Adrenal gland (tissue), 19 donors: Measurements from ENCODE around the gene NPHP3. TPM values are rescaled to one million over a fixed set of nuclear protein-coding genes. Genes with fewer than 3 reads are reported as not detected.

Experiments
- DNase-seq, 7 donors: peaks; one replicate each; pipeline ENCODE4 v3.0.0-alpha.2; 2019 to 2020
- H3K27ac ChIP-seq, 5 donors: fragments of 200-600 bp; sonication (generic) in 4 of 5; 1 replicate in 3 of 5; 2 replicates in 2 of 5; pipeline versions ENCODE4 v1.5.1 to v1.8.0; 2016 to 2020; ENCODE audit warnings: mild to moderate bottlenecking in 1 of 5
- H3K27me3 ChIP-seq: fragments of 200-600 bp; 2 replicates; pipeline ENCODE4 v1.8.0; 2021
- H3K36me3 ChIP-seq, 2 donors: fragments of 200-600 bp; replicated peaks in 1 of 2; 1 replicate in 1 of 2; 2 replicates in 1 of 2; pipeline versions ENCODE4 v1.5.1 to v1.8.0; 2018 to 2022
- H3K4me1 ChIP-seq, 2 donors: fragments of 200-600 bp; replicated peaks in 1 of 2; 1 replicate in 1 of 2; 2 replicates in 1 of 2; pipeline versions ENCODE4 v1.5.1 to v1.8.0; 2018 to 2021
- H3K4me3 ChIP-seq, 4 donors: fragments of 200-600 bp; sonication (generic) in 3 of 4; one replicate each; pipeline ENCODE4 v1.5.1; 2016 to 2018
- H3K9me3 ChIP-seq, 3 donors: fragments of 200-600 bp; sonication (generic) in 1 of 3; replicated peaks in 1 of 3; 1 replicate in 2 of 3; 2 replicates in 1 of 3; pipeline versions ENCODE4 v1.5.1 to v1.8.0; 2016 to 2021
- POLR2A ChIP-seq, 2 donors: fragments of 450-650 bp; IDR thresholded peaks; one replicate each; pipeline ENCODE4 v1.6.1; 2017; ENCODE audit warnings: antibody characterized with exemption in 2 of 2, mild to moderate bottlenecking in 2 of 2, moderate library complexity in 1 of 2
- WGBS, 4 donors: extraction: QIAGEN DNeasy Blood & Tissue Kit in 2 of 4; methylation state at CpG; one replicate each; pipeline versions ENCODE4 v1.1.5 to v1.1.7; 2013 to 2017; 5-methylcytosine and 5-hydroxymethylcytosine counted together
- intact Hi-C, 2 donors: fragments of 100-400 bp; cut with DNase I; formaldehyde crosslinking; loops; one replicate each; pipeline versions ENCODE4 v1.14.1 to v1.15.0; 2022 to 2023
- long read RNA-seq, 10 donors: library from polyadenylated mRNA in 3 of 10; unstranded in 2 of 10; stranded (forward) in 1 of 10; transcript quantifications; one replicate each; pipeline ENCODE4 v2.0.0 and lab custom pipeline, GENCODE V29; 2021 to 2026
- polyA plus RNA-seq, 3 donors: library from polyadenylated mRNA; stranded (reverse); fragments of 200-250 nt in 2 of 3; fragments of 350-450 nt in 1 of 3; fragmentation: Illumina TruSeq in 1 of 3; extraction: RNeasy Lipid Tissue Mini Kit (QIAGEN cat#74804) in 1 of 3; gene quantifications; one replicate each; pipeline ENCODE4 v1.2.3, GENCODE V29; 2013 to 2014
- total RNA-seq, 9 donors: library from RNA; depleted of rRNA in 4 of 9; stranded (reverse); fragments of >200 nt in 4 of 9; fragments of 120-200 nt in 1 of 9; fragmentation: NEBNext Ultra II Directional in 1 of 9; extraction: Animal tissue kit (Norgen Biotek cat#: 25700) in 1 of 9; gene quantifications; one replicate each; pipeline versions ENCODE4 v1.1.0 to v1.2.4, GENCODE V29; 2013 to 2023
- TF ChIP-seq, protein P1 (sequence below), 6 experiments: fragments of 450-650 bp in 4 of 6; fragments of 200-600 bp in 2 of 6; sonication (generic) in 1 of 6; IDR thresholded peaks; 1 replicate in 5 of 6; 2 replicates in 1 of 6; pipeline versions ENCODE4 v1.5.1 to v1.8.0; 2016 to 2021; ENCODE audit warnings: antibody characterized with exemption in 6 of 6, mild to moderate bottlenecking in 2 of 6, moderate library complexity in 1 of 6
- donor health status: healthy with polysubstance abuse.
- donor health status: Bipolar disorder and iron deficiency.
- donor health status: DM: yes; HTN: yes; CAD: no.
- donor health status: DM: no; HTN: no; CAD: no.
- donor health status: DM: no; HTN: no; CAD: no.
- donor health status: DM: yes; HTN: yes; CAD: no.

NPHP3 gene, protein sequence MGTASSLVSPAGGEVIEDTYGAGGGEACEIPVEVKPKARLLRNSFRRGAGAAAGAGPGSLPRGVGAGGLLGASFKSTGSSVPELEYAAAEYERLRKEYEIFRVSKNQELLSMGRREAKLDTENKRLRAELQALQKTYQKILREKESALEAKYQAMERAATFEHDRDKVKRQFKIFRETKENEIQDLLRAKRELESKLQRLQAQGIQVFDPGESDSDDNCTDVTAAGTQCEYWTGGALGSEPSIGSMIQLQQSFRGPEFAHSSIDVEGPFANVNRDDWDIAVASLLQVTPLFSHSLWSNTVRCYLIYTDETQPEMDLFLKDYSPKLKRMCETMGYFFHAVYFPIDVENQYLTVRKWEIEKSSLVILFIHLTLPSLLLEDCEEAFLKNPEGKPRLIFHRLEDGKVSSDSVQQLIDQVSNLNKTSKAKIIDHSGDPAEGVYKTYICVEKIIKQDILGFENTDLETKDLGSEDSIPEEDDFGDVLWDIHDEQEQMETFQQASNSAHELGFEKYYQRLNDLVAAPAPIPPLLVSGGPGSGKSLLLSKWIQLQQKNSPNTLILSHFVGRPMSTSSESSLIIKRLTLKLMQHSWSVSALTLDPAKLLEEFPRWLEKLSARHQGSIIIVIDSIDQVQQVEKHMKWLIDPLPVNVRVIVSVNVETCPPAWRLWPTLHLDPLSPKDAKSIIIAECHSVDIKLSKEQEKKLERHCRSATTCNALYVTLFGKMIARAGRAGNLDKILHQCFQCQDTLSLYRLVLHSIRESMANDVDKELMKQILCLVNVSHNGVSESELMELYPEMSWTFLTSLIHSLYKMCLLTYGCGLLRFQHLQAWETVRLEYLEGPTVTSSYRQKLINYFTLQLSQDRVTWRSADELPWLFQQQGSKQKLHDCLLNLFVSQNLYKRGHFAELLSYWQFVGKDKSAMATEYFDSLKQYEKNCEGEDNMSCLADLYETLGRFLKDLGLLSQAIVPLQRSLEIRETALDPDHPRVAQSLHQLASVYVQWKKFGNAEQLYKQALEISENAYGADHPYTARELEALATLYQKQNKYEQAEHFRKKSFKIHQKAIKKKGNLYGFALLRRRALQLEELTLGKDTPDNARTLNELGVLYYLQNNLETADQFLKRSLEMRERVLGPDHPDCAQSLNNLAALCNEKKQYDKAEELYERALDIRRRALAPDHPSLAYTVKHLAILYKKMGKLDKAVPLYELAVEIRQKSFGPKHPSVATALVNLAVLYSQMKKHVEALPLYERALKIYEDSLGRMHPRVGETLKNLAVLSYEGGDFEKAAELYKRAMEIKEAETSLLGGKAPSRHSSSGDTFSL (N-terminal part only)
- total RNA-seq (10 to 100 TPM; 10.3 to 78.0 (median 27.7) TPM), polyA plus RNA-seq (10 to 100 TPM; 14.5 to 42.2 (median 38.1) TPM)
- long read RNA-seq, donor 1, result 0 reads
- long read RNA-seq, donor 2, partial matches to known transcripts, result 5 of 6 reads
- long read RNA-seq, donor 2, other reads (novel, unspliced or antisense), result 0 of 6 reads
- long read RNA-seq, donor 3, result 0 reads
- long read RNA-seq, donor 4, partial matches to known transcripts, result 0 of 1 reads
- long read RNA-seq, donor 4, other reads (novel, unspliced or antisense), result 1 of 1 reads
- long read RNA-seq, donor 5, full-length matches to known transcripts, result 5 of 9 reads
- long read RNA-seq, donor 5, partial matches to known transcripts, result 4 of 9 reads
- long read RNA-seq, donor 5, other reads (novel, unspliced or antisense), result 0 of 9 reads
- long read RNA-seq, donor 6, partial matches to known transcripts, result 1 of 2 reads
- long read RNA-seq, donor 6, other reads (novel, unspliced or antisense), result 1 of 2 reads
- long read RNA-seq, donor 7, result 0 reads
- long read RNA-seq, donor 8, partial matches to known transcripts, result 0 of 2 reads
- long read RNA-seq, donor 8, other reads (novel, unspliced or antisense), result 0 of 2 reads
- long read RNA-seq, donor 9, result 0 reads
- long read RNA-seq, donor 10, result 0 reads

DNA sequence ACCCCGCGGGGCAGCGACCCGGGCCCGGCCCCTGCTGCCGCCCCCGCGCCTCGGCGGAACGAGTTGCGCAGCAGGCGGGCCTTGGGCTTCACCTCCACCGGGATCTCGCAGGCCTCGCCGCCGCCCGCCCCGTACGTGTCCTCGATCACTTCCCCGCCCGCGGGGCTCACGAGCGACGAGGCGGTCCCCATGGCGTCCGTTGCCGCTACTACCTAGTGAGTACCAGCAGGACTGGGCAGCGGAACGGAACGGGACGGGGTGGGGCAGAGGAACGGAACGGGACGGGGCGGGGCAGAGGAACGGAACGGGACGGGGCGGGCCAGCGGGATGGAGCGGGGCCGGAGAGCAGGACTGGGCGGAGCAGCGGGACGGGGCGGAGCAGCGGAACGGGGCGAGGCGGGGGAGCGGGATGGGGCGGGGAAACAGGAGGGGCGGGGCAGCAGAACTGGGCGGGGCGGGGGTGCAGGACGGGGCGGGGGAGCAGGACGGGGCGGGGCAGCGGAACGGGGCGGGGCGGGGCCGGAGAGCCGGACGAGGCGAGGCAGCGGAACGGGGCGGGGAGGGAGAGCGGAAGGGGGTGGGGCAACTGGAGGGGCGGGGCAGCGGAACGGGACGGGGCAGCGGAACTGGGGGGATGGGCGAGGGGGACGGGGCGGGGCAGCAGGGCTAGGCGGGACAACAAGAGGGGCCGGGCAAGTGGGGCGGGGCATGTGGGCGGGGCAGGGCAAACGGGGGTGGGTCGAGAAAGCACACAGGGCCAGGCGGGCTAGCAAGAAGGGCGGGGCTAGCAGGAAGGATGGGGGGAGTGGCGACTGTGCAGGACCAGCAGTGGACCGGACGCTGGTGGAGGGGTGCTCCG, at the start of gene NPHP3:
Gene NPHP3, minus strand, starts transcription at position 245 of the 859 bp plus-strand sequence. Its CDS starts 54 bp downstream, at position 191.
- no peaks in the 10 kb centered on the region for H3K9me3 ChIP-seq
- 0 to 2% (median 2%) methylated on average over 23 to 96 of the region's 96 CpGs for WGBS, 4 donors
- TF ChIP-seq, protein P1, sequence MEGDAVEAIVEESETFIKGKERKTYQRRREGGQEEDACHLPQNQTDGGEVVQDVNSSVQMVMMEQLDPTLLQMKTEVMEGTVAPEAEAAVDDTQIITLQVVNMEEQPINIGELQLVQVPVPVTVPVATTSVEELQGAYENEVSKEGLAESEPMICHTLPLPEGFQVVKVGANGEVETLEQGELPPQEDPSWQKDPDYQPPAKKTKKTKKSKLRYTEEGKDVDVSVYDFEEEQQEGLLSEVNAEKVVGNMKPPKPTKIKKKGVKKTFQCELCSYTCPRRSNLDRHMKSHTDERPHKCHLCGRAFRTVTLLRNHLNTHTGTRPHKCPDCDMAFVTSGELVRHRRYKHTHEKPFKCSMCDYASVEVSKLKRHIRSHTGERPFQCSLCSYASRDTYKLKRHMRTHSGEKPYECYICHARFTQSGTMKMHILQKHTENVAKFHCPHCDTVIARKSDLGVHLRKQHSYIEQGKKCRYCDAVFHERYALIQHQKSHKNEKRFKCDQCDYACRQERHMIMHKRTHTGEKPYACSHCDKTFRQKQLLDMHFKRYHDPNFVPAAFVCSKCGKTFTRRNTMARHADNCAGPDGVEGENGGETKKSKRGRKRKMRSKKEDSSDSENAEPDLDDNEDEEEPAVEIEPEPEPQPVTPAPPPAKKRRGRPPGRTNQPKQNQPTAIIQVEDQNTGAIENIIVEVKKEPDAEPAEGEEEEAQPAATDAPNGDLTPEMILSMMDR (IDR thresholded peaks at IDR 0.05), result peak in 1 of 6 experiments; percentile 1
- peak; percentile 57 to 89 for TF ChIP-seq POLR2A (IDR thresholded peaks at IDR 0.05)
- peak within 1 kb of the TSS; percentile 10 to 96 (median 66) for H3K4me3 ChIP-seq
- peaks cover 10 to 42% of the 10 kb centered on the region in 2 donors for H3K4me1 ChIP-seq
- H3K27ac ChIP-seq, result peak within 1 kb of the TSS; percentile 66 to 100 (median 98)
- H3K36me3 ChIP-seq, result peaks cover 0 to 16% of the 10 kb centered on the region in 2 donors
- DNase-seq, result peak; percentile 98 to 100 (median 99)
- no peaks in the 10 kb centered on the region for H3K27me3 ChIP-seq
- intact Hi-C loops, result no loop called here

DNA sequence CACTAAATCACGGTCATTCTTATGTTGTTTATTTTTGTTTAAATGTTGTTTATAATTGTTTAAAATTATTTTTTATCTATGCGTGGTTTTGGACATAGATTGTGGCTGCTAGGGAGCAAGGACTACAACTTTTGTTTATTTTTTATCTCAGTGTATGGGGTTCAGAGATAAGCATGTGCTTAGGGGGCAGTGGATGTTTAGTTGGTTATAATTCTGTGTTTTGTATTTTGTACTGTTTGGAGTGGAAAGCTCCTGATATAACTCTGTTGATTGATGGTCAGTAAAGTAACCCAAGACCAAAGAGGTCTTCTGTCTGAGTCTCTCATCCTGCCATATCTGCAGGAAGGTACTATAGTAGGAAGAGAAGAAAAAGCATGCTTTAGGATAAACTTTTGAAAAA, 36.5 kb upstream of the NPHP3 start:
- H3K27ac ChIP-seq, result no peak overlapping the region
- peaks cover 5% of the 10 kb centered on the region for H3K27me3 ChIP-seq
- H3K9me3 ChIP-seq, result no peaks in the 10 kb centered on the region
- DNase-seq, result no peak
- no peak overlapping the region for H3K4me3 ChIP-seq
- TF ChIP-seq, protein P1 (IDR thresholded peaks at IDR 0.05), result no peak
- TF ChIP-seq POLR2A (IDR thresholded peaks at IDR 0.05), result no peak
- H3K36me3 ChIP-seq, result no peaks in the 10 kb centered on the region
- 60 to 83% (median 63%) methylated on average over 2 of the region's 2 CpGs for WGBS, 4 donors
- no peaks in the 10 kb centered on the region for H3K4me1 ChIP-seq
- intact Hi-C loops, result no loop called here

DNA sequence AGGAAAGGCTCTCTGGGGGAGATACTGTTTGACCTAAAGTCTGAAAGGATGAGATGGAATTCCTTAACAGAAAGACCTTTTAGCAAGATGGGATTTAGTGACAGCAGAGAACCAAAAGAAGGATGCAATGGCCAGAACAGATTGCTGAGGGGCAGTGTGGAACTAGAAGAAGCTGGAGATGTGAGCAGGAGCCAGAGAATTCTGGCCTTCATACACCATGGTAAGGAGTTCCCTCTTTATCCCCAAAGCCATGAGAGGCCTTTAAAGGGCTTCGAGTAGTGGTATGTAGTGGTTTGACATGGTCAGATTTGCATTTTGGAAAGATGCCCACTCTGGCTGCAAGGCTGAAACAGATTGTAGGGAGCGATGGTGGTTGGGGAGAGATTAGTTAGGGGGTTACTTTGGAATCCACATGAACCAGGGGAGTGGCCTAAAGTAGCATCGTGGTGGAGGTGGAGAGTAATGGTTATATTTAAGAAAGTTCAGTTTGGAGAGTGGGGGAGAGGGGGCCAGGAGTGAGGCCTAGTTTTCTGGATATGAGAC, 34.0 kb upstream of the NPHP3 start:
- no peak for TF ChIP-seq POLR2A (IDR thresholded peaks at IDR 0.05)
- TF ChIP-seq, protein P1 (IDR thresholded peaks at IDR 0.05), result no peak
- Histone ChIP-seq H3K4me3 (no peak overlapping the region), H3K27me3 (peaks cover 5% of the 10 kb centered on the region), H3K27ac (no peak overlapping the region), H3K4me1 (no peaks in the 10 kb centered on the region), H3K9me3 (no peaks in the 10 kb centered on the region), H3K36me3 (no peaks in the 10 kb centered on the region)
- intact Hi-C loops, result no loop called here
- DNase-seq, result no peak
- 81 to 93% (median 86%) methylated on average over 3 of the region's 3 CpGs for WGBS, 4 donors
